Metanephros (tissue), 1 donor: ENCODE data around the gene KIF3B. TPM values are rescaled to one million over a fixed set of nuclear protein-coding genes. Genes with fewer than 3 reads are reported as not detected.

Experiments
- total RNA-seq: library from RNA; depleted of rRNA; stranded (reverse); fragments of >200 nt; gene quantifications from one replicate; pipeline ENCODE4 v1.2.3, GENCODE V29; 2014

The KIF3B gene
- 28.8 TPM for total RNA-seq

GRCh38 chr20:32277361-32278198 lies at the start of gene KIF3B:
Gene KIF3B (plus strand): TSS chr20:32277651. CDS start chr20:32309778, 32,127 bp downstream.

GRCh38 chr20:32357869-32358631 lies 80.6 kb downstream of the KIF3B start, which contains the start of gene ASXL1:
Gene ASXL1 (plus strand): TSS chr20:32358331. CDS start chr20:32358776, 445 bp downstream.

Other genes with a start within 250 kb of the KIF3B start
- gene HCK, start 225.4 kb upstream of the KIF3B start, total RNA-seq, result 11.8 TPM
- 61.0 TPM for gene TM9SF4, start 167.9 kb upstream of the KIF3B start, total RNA-seq
- gene PLAGL2, start 69.9 kb upstream of the KIF3B start, total RNA-seq, result 6.2 TPM
- gene POFUT1, start 69.8 kb upstream of the KIF3B start, total RNA-seq, result 40.4 TPM
- gene ASXL1, start 80.7 kb downstream of the KIF3B start, total RNA-seq, result 84.4 TPM